SU-DHL-6 (cell line): ENCODE data around the gene GDNF.

Experiments used
- H2AFZ ChIP-seq: fragments of 200-600 bp; sonication (generic); 2 replicates; pipeline ENCODE4 v1.6.1; 2014; ENCODE audit warnings: low read depth, mild to moderate bottlenecking, moderate library complexity, mixed read lengths, antibody characterized with exemption, low read length; ENCODE audit not compliant: severe bottlenecking
- H3F3A ChIP-seq: fragments of 200-600 bp; shearing (Covaris generic); 2 replicates; pipeline ENCODE4 v1.6.0; 2016; ENCODE audit warnings: antibody characterized with exemption, mild to moderate bottlenecking; ENCODE audit not compliant: insufficient read depth
- H3K27ac ChIP-seq: fragments of 200-600 bp; sonication (generic); 2 replicates; pipeline ENCODE4 v1.5.1; 2016; ENCODE audit warnings: low read depth, mild to moderate bottlenecking, low read length, moderate library complexity, mixed read lengths
- H3K27me3 ChIP-seq: fragments of 200-600 bp; sonication (generic), shearing (Covaris generic); 2 replicates; pipeline ENCODE4 v1.6.0; 2014; ENCODE audit warnings: mild to moderate bottlenecking, low read length
- H3K36me3 ChIP-seq: fragments of 200-600 bp; sonication (generic); 2 replicates; pipeline ENCODE4 v1.6.1; 2014; ENCODE audit warnings: mild to moderate bottlenecking, low read length, mixed read lengths
- H3K4me2 ChIP-seq: fragments of 300-600, 200-600 bp; shearing (Covaris generic), sonication (generic); 2 replicates; pipeline ENCODE4 v1.6.0; 2014; ENCODE audit warnings: low read length, low read depth, mild to moderate bottlenecking; ENCODE audit not compliant: poor library complexity, severe bottlenecking
- H3K4me3 ChIP-seq: fragments of 200-600 bp; sonication (generic); 2 replicates; pipeline ENCODE4 v1.5.1; 2014; ENCODE audit warnings: antibody characterized with exemption, low read length, mild to moderate bottlenecking, mixed read lengths; ENCODE audit not compliant: insufficient read depth, poor library complexity, severe bottlenecking
- H3K79me2 ChIP-seq: fragments of 200-600 bp; sonication (generic); 2 replicates; pipeline ENCODE4 v1.6.1; 2014; ENCODE audit warnings: mild to moderate bottlenecking, low read length, moderate library complexity; ENCODE audit not compliant: insufficient read depth
- H3K9ac ChIP-seq: fragments of 200-600 bp; sonication (generic); 2 replicates; pipeline ENCODE4 v1.7.0; 2014; ENCODE audit warnings: mild to moderate bottlenecking, low read length
- H3K9me2 ChIP-seq: fragments of 200-600 bp; sonication (generic); replicated peaks from 2 replicates; pipeline ENCODE4 v1.6.1; 2014; ENCODE audit warnings: low read length; ENCODE audit not compliant: insufficient read depth
- H3K9me3 ChIP-seq: fragments of 200-600 bp; sonication (generic); 2 replicates; pipeline ENCODE4 v1.6.1; 2014; ENCODE audit warnings: low read length, mixed read lengths; ENCODE audit not compliant: insufficient read depth
- H4K20me1 ChIP-seq: fragments of 200-600 bp; sonication (generic); 2 replicates; pipeline ENCODE4 v1.6.1; 2014; ENCODE audit warnings: low read depth, mild to moderate bottlenecking, antibody characterized with exemption, low read length, moderate library complexity, mixed read lengths
- EZH2phosphoT487 ChIP-seq: fragments of 200-600 bp; sonication (generic), shearing (Covaris generic); conservative IDR thresholded peaks from 2 replicates; pipeline ENCODE4 v1.6.1; 2018; ENCODE audit warnings: mild to moderate bottlenecking, antibody characterized with exemption, low read length, moderate library complexity, mixed read lengths
- TF ChIP-seq, protein P1 (sequence below): fragments of 200-600 bp; sonication (generic); IDR thresholded peaks from one replicate; pipeline ENCODE4 v1.5.1; 2017; ENCODE audit warnings: antibody characterized with exemption, mild to moderate bottlenecking, low read length, moderate library complexity; ENCODE audit not compliant: insufficient read depth, poor library complexity, severe bottlenecking

GDNF gene

DNA sequence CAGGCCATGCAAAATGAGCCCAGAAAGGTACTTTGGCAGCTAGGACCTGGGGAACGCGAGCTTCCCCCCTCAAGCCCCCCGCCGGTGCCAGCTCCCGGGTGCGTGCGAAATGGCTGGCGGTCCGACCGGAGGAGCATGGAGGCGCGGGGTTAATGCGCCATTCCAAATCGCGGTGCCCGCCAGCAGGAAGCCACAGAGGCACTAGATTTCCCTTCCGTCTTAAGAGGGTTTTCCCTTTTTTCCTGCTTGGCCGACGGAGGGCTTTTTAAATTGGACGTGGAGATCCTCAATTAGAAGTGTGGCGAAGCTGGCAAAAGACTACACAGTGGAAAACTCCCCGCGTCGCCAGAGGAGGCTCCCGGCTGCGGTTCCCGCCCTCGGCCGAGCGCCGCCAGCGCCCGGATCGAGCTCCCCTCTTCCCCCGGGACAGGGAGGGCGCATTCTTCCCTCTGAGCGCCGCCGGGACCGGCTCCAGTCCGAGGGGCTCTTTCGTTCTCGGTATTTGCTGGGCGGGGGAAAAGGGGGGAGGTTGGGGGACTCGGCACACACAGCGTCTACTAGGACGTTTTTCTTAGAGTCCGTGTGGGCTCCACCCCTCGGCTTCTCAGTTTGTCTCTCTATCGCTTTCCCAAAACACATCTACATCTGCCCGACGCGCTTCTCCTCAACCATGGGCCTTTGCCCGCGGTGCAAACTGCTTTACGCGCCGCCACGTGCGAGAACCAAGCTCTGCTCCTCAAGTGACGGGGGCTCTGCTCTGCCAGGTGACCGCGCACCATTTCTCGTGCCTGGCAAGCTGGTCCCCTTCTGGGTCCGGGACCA lies 3.0 kb downstream of the GDNF start:
- H3F3A ChIP-seq = no peaks in the 10 kb centered on the region
- no peaks in the 10 kb centered on the region for H3K9me2 ChIP-seq
- no peak overlapping the region for H3K9ac ChIP-seq
- H3K9me3 ChIP-seq = no peaks in the 10 kb centered on the region
- TF ChIP-seq EZH2phosphoT487 = no peak
- TF ChIP-seq, protein P1, sequence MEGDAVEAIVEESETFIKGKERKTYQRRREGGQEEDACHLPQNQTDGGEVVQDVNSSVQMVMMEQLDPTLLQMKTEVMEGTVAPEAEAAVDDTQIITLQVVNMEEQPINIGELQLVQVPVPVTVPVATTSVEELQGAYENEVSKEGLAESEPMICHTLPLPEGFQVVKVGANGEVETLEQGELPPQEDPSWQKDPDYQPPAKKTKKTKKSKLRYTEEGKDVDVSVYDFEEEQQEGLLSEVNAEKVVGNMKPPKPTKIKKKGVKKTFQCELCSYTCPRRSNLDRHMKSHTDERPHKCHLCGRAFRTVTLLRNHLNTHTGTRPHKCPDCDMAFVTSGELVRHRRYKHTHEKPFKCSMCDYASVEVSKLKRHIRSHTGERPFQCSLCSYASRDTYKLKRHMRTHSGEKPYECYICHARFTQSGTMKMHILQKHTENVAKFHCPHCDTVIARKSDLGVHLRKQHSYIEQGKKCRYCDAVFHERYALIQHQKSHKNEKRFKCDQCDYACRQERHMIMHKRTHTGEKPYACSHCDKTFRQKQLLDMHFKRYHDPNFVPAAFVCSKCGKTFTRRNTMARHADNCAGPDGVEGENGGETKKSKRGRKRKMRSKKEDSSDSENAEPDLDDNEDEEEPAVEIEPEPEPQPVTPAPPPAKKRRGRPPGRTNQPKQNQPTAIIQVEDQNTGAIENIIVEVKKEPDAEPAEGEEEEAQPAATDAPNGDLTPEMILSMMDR = no peak
- no peak overlapping the region for H3K4me3 ChIP-seq
- H3K36me3 ChIP-seq = no peaks in the 10 kb centered on the region
- H2AFZ ChIP-seq = no peak overlapping the region
- no peak overlapping the region for H3K27ac ChIP-seq
- H3K79me2 ChIP-seq = no peaks in the 10 kb centered on the region
- H4K20me1 ChIP-seq = no peaks in the 10 kb centered on the region
- no peaks in the 10 kb centered on the region for H3K27me3 ChIP-seq
- no peak overlapping the region for H3K4me2 ChIP-seq

DNA sequence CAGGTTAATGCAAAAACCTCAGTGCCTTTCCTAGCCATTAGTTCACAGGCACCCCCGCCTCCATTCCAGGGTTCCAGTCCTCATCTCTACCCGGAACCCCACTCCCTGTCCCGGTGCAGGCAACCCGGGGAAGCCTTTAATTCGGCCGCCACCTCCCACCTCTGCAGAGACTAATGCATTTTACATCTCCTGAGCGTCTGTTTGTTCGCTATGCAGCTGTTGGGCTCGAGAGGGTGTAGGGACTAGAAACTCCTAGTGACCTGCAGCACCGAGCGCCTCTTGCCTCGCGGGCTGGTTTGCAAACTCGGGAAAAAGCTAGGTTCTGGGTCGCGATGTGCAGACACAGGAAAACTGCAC lies 3.6 kb downstream of the GDNF start:
- Histone ChIP-seq H3K9me2 (no peaks in the 10 kb centered on the region), H2AFZ (no peak overlapping the region), H3F3A (no peaks in the 10 kb centered on the region), H3K9me3 (no peaks in the 10 kb centered on the region), H3K27ac (no peak overlapping the region), H3K27me3 (no peaks in the 10 kb centered on the region), H3K9ac (no peak overlapping the region), H3K79me2 (no peaks in the 10 kb centered on the region), H3K4me2 (no peak overlapping the region), H3K36me3 (no peaks in the 10 kb centered on the region), H4K20me1 (no peaks in the 10 kb centered on the region), H3K4me3 (no peak overlapping the region)
- TF ChIP-seq EZH2phosphoT487 = no peak
- TF ChIP-seq, protein P1 = no peak

DNA sequence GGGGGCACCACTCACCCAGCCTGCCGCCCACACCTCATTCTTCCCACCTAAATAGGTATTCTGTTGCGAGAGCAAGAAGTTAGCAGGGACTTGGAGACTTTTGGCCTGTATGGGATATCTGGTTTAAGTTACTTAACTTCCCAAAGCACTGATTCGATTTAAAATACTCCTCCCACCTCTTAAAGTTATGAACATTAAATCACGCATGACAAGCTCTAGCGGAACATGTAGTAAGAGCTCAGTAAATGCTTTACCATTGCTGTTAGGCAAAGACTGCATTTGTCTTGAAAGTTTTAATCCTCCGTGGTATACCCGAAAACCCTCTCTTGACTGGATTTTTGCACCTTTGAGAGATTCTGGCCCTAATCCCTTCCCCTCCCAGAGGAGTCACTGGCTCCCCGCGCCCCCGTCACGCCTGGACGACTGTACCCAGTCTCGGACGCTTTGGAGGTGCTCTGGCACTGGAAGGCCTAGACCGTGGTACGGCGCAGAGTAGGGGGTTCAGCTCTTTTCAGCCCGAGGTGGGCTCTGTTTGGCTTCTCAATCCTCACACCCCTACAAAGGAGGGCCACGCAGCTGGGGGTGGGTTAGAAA lies 4.4 kb downstream of the GDNF start:
- Histone ChIP-seq H3F3A (no peaks in the 10 kb centered on the region), H3K9me3 (no peaks in the 10 kb centered on the region), H3K9me2 (no peaks in the 10 kb centered on the region), H3K9ac (no peak overlapping the region), H3K27ac (no peak overlapping the region), H3K27me3 (no peaks in the 10 kb centered on the region), H3K4me2 (no peak overlapping the region), H3K79me2 (no peaks in the 10 kb centered on the region), H3K4me3 (no peak overlapping the region), H3K36me3 (no peaks in the 10 kb centered on the region), H2AFZ (no peak overlapping the region), H4K20me1 (no peaks in the 10 kb centered on the region)
- no peak for TF ChIP-seq EZH2phosphoT487
- TF ChIP-seq, protein P1 = no peak
